NCI-H510A (cell line): ENCODE data around the gene RBM33.

Experiments used
- DNase-seq: peaks from one replicate; lab custom pipeline; 2025; lab: John Stamatoyannopoulos, UW

The RBM33 gene

GRCh38 chr7:155728116-155728515 is 83.7 kb downstream of the RBM33 start:
- DNase-seq = no peak

GRCh38 chr7:155729847-155730246 is 85.4 kb downstream of the RBM33 start:
- no peak for DNase-seq

- no peak for DNase-seq
These were observed 86.9 kb downstream of the RBM33 start for GRCh38 chr7:155731380-155731779.

DNA sequence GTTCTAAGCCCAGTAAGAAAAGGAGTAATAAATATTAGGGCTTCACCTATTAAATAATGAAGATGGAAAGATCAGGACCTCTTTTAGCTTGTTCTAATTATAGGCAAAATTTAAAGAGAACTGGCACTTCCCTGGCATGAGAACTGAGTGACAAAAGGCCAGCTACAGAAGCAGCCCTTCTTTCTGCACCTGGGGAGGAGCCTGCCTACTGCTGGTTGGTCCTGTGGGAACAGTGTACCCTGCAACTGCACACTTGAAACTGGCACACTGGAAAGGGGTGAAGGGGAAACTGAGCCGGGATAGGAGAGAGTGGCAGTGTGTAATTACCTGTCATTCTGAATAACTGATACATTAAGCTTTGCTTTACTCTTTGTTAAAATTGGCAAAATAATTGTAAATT is 87.4 kb downstream of the RBM33 start:
- DNase-seq = no peak

GRCh38 chr7:155732286-155732685 is 87.8 kb downstream of the RBM33 start:
- DNase-seq = no peak

DNA sequence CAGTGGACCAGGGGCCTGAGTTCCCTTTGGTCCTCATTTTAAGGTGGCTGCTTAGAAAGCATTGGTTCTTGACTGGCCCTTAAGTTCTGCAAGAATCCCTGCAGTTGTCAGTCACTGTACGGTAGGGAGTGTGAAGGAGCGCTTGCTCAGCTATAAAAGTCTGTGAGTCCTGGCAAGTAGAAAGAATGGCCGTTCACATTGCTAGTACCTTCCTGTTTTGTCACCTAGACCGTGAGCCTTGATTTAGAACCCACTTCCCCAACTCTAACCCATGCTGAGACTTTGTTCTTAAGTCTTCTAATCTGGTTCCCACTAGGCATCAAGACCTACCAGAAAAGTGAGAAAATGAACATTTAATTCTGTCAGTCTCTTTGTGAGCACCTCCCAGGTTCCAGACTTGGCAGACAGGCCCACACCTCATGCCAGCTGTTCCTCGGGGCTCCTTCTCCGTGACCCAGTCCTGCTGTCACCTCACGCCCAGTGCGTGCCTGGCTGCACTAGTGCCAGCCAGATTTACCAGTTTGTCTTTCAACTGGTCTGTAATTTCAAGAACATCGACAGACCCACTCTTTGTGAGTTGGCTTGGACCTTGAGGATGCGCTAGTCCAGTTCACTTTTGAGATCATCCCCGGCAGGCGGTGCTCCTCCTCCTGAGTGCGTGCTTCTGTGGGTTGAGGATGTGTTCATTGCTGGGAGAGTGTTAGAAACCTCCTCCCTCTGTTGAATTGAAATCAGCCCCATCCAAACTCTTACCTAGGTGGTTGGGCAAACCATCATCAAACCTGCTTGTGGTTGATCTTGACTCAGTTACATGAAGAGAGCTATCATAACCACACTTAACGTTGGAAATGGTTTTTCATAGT is 89.4 kb downstream of the RBM33 start:
- DNase-seq = no peak

- DNase-seq = no peak
These were observed 90.0 kb downstream of the RBM33 start for GRCh38 chr7:155734445-155734809.

GRCh38 chr7:155735442-155736115 is 91.1 kb downstream of the RBM33 start:
- DNase-seq = no peak

DNA sequence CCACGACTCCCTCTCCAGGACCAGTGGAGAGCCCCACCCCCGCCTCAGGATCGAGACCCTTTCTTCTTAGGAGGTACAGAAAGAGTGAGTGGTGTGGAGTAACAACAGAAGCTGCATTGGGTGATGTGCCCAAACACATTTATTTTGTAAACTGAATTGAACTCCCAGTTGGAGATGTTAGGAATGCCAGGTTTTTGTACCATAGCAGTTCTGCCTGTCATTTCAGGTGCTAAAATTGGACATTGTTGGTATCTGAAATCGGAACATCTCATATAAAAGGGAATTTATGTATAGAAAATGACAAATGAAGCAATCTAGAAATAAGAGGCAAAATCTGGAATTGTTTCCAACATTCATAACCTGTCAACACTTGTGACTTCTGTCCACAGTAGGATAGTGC is 93.1 kb downstream of the RBM33 start:
- no peak for DNase-seq

DNA sequence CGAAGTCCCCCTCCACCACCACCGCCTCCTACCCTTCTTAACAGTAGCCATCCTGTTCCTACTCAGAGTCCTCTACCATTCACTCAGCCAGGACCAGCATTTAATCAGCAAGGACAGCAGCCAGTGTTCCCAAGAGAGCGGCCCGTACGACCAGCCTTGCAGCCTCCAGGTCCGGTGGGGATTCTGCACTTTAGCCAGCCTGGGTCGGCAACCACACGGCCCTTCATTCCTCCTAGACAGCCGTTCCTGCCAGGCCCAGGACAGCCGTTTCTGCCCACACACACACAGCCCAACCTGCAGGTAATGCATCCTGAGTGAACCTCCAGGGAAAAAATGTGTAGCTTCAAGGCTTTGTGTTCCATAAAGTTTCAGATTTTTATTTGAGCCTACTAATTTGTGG is 93.6 kb downstream of the RBM33 start:
- DNase-seq = no peak

DNA sequence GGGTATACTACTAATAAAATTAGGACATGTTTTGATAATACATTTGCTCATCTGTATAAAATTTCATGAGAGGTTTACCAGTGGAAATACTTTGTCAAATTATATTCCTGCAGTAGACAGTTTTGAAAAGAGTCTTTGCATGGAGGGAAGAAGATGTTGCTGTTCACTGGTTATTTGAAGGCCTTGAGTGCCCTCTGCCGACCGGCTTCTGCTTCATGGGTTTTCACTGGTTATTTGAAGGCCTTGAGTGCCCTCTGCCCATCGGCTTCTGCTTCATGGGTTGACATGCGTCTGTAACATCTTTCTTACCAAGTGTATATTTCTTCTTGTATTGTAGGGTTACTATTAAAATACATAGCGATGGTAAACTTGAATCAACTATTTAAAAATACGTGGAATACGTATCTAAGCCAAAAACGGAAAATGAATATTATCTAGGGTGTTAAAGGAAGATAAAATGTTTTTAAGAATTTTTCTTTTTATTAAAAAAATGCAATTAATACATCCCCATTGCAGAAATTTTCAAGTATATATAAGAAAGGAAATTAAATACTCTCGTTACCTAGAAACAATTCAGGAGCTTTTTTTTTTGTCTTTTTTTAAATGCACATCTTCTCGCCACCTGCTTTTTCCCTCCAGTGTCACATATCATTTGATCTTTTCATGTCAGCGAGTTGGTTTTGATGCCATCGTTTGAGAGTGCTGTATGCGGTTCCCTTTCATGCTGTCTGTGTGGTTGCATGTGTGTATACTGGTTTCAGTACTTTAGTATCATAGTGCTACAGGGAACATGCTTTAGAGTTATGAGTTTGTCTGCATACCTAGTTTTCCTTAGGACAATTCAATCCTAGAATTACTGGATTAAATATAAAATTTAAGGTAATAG is 94.4 kb downstream of the RBM33 start:
- peak; percentile 25 for DNase-seq

GRCh38 chr7:155739538-155740143 is 95.2 kb downstream of the RBM33 start:
- no peak for DNase-seq

GRCh38 chr7:155741082-155741481 is 96.6 kb downstream of the RBM33 start:
- no peak for DNase-seq

DNA sequence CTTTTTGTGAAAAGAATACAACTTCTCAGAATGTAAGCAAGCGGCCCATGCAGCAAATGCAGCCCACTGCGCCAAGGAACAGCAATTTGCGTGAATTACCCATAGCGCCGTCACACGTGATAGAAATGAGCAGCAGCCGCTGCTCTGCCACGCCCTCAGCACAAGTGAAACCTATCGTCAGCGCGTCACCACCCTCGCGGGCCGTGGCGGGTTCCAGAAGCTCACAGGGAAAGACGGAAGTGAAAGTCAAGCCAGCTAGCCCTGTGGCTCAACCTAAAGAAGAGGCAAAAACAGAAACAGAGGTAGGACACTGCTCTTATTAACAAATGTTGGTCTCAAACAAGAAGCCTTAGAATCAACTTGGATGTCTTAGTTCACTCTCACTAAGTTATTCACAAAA is 97.3 kb downstream of the RBM33 start:
- no peak for DNase-seq

DNA sequence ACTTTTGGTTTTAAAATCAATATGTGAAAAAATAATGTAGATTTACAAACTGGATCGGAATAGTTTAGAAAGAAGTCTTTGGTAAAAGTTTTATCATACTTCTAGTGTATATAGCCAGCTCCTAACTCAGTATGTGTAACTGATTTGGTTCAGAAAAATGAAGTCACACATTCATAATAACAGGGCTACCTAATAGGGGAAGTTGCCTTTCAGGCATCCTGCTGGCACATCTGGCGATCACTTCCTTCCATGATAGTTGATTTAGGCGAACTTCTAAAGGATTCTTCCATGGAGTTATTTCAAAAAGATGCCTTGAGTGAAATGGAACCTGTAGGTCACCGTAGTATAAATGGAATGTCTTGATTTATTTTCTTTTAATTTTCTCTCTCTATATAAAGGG is 98.7 kb downstream of the RBM33 start:
- DNase-seq = no peak

- no peak for DNase-seq
These were observed 100.7 kb downstream of the RBM33 start for GRCh38 chr7:155744971-155745683.

- no peak for DNase-seq
These were observed 101.3 kb downstream of the RBM33 start for GRCh38 chr7:155745737-155746136.

- no peak for DNase-seq
These were observed 101.7 kb downstream of the RBM33 start for GRCh38 chr7:155746188-155746587.

- DNase-seq = no peak
These were observed 102.7 kb downstream of the RBM33 start for GRCh38 chr7:155747209-155747608.

DNA sequence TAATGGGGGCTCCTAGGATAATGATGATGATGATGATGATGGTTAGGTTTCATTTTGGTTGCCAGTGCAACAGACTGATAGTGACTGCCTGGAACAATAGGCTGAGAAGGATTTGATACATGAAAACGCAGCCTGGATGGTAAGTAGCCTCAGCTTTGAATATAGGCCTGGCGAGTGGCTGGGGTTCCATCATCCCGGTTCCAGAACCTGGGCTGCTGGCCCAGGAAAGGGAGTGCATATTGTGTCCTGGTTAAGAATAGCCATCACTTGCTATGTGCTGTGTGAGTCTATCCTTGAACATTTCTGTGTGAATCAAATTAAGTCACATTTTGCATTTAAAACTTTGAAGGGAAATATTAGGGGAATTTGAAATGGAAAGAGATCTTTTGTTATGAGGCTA is 105.1 kb downstream of the RBM33 start:
- no peak for DNase-seq
